GM21786 (cell line): Measurements from ENCODE around the gene WDR81.
"Not testable (repeated sequence)": the region's sequence is repeated elsewhere in the genome, so short reads cannot be mapped to it uniquely, and the experiment has no call there.

Experiments
- ATAC-seq: cut with Tn5 transposase; IDR thresholded peaks from one replicate; pipeline ENCODE4 v1.9.1; 2021; ENCODE audit not compliant: unreplicated experiment

WDR81 gene

GRCh38 chr17:1730326-1731193 is 6.1 kb downstream of the WDR81 start:
- no peak for ATAC-seq

GRCh38 chr17:1731194-1731506 is 6.6 kb downstream of the WDR81 start:
- ATAC-seq: no peak

- no peak for ATAC-seq
Observed at GRCh38 chr17:1732241-1732832, 7.8 kb downstream of the WDR81 start.

GRCh38 chr17:1732833-1733321 is 8.4 kb downstream of the WDR81 start:
- no peak for ATAC-seq

- ATAC-seq: no peak
Observed at GRCh38 chr17:1733759-1734158, 9.3 kb downstream of the WDR81 start.

- no peak for ATAC-seq
Observed at GRCh38 chr17:1735418-1735817, 10.9 kb downstream of the WDR81 start.

- no peak for ATAC-seq
Observed at GRCh38 chr17:1735834-1736347, 11.4 kb downstream of the WDR81 start.

- no peak for ATAC-seq
Observed at GRCh38 chr17:1736348-1737281, 12.1 kb downstream of the WDR81 start.

GRCh38 chr17:1737531-1738291 is 13.2 kb downstream of the WDR81 start:
- no peak for ATAC-seq

- ATAC-seq: not testable (repeated sequence)
Observed at GRCh38 chr17:1741899-1742298, 17.4 kb downstream of the WDR81 start.

- ATAC-seq: no peak
Observed at GRCh38 chr17:1742371-1743087, 18.0 kb downstream of the WDR81 start, which contains the start of gene SERPINF2. Gene SERPINF2 (plus strand): TSS chr17:1742871. CDS start chr17:1744996, 2,125 bp downstream.

GRCh38 chr17:1743088-1743439 is 18.6 kb downstream of the WDR81 start:
- ATAC-seq: no peak

- ATAC-seq: no peak
Observed at GRCh38 chr17:1744551-1745512, 20.3 kb downstream of the WDR81 start.

- no peak for ATAC-seq
Observed at GRCh38 chr17:1745513-1746020, 21.1 kb downstream of the WDR81 start.

- ATAC-seq: no peak
Observed at GRCh38 chr17:1746975-1747543, 22.6 kb downstream of the WDR81 start.

- ATAC-seq: no peak
Observed at GRCh38 chr17:1750628-1751027, 26.1 kb downstream of the WDR81 start.

GRCh38 chr17:1752425-1753262 is 28.1 kb downstream of the WDR81 start:
- ATAC-seq: no peak
